H9 (cell line): ENCODE results near the gene PLEKHG3. TPM values are rescaled to one million over a fixed set of nuclear protein-coding genes. Genes with fewer than 3 reads are reported as not detected.

Experiments
- DNase-seq: peaks from one replicate; pipeline ENCODE4 v3.0.0-alpha.2; 2017
- H2AFZ ChIP-seq: one replicate; pipeline ENCODE4 v1.6.1; 2013; ENCODE audit warnings: mild to moderate bottlenecking, low read length, control low read depth, moderate library complexity
- H2AK5ac ChIP-seq: 2 replicates; pipeline ENCODE4 v1.6.1; 2013; ENCODE audit warnings: low read length, control low read depth, mixed read lengths; ENCODE audit not compliant: insufficient read length
- H2BK120ac ChIP-seq: one replicate; pipeline ENCODE4 v1.6.1; 2013; ENCODE audit warnings: low read depth, mild to moderate bottlenecking, low read length, control low read depth, inconsistent platforms; ENCODE audit not compliant: poor library complexity, severe bottlenecking
- H2BK12ac ChIP-seq: 2 replicates; pipeline ENCODE4 v1.6.1; 2013; ENCODE audit warnings: low read length, control low read depth, mixed read lengths, low read depth; ENCODE audit not compliant: insufficient read length
- H2BK15ac ChIP-seq: 2 replicates; pipeline ENCODE4 v1.6.1; 2013; ENCODE audit warnings: low read depth, low read length, control low read depth
- H2BK20ac ChIP-seq: one replicate; pipeline ENCODE4 v1.6.1; 2013; ENCODE audit warnings: low read depth, mild to moderate bottlenecking, low read length, control low read depth, inconsistent platforms; ENCODE audit not compliant: poor library complexity, severe bottlenecking
- H2BK5ac ChIP-seq: 2 replicates; pipeline ENCODE4 v1.6.1; 2013; ENCODE audit warnings: low read length, control low read depth, mixed read lengths; ENCODE audit not compliant: insufficient read length
- H3K14ac ChIP-seq: 2 replicates; pipeline ENCODE4 v1.6.1; 2013; ENCODE audit warnings: low read length, control low read depth; ENCODE audit not compliant: insufficient read depth
- H3K18ac ChIP-seq: 2 replicates; pipeline ENCODE4 v1.6.1; 2013; ENCODE audit warnings: low read depth, mild to moderate bottlenecking, mixed read lengths, low read length, control low read depth; ENCODE audit not compliant: insufficient read length
- H3K23ac ChIP-seq: 2 replicates; pipeline ENCODE4 v1.6.1; 2013; ENCODE audit warnings: low read length, control low read depth, mixed read lengths, low read depth; ENCODE audit not compliant: insufficient read length
- H3K23me2 ChIP-seq: 2 replicates; pipeline ENCODE4 v1.6.1; 2013; ENCODE audit warnings: low read depth, mild to moderate bottlenecking, mixed read lengths, low read length, control low read depth; ENCODE audit not compliant: insufficient read length, poor library complexity, severe bottlenecking
- H3K27ac ChIP-seq: 2 replicates; pipeline ENCODE4 v1.5.1; 2013; ENCODE audit warnings: low read length, control low read depth, mixed read lengths, low read depth; ENCODE audit not compliant: insufficient read length
- H3K27me3 ChIP-seq: 2 replicates; pipeline ENCODE4 v1.6.1; 2013; ENCODE audit warnings: low read length, control low read depth, inconsistent platforms; ENCODE audit not compliant: insufficient read depth
- H3K4ac ChIP-seq: 2 replicates; pipeline ENCODE4 v1.6.1; 2013; ENCODE audit warnings: low read depth, mild to moderate bottlenecking, control low read depth, inconsistent platforms, low read length, moderate library complexity
- H3K4me1 ChIP-seq: 2 replicates; pipeline ENCODE4 v1.6.1; 2013; ENCODE audit warnings: low read length, control low read depth, inconsistent platforms; ENCODE audit not compliant: insufficient read depth
- H3K4me2 ChIP-seq: 2 replicates; pipeline ENCODE4 v1.6.1; 2013; ENCODE audit warnings: low read length, control low read depth, mixed read lengths; ENCODE audit not compliant: insufficient read length, insufficient read depth
- H3K56ac ChIP-seq: 2 replicates; pipeline ENCODE4 v1.6.1; 2013; ENCODE audit warnings: low read depth, mild to moderate bottlenecking, mixed read lengths, low read length, control low read depth; ENCODE audit not compliant: insufficient read length
- H3K79me1 ChIP-seq: 2 replicates; pipeline ENCODE4 v1.6.1; 2013; ENCODE audit warnings: low read depth, mild to moderate bottlenecking, moderate library complexity, low read length, control low read depth, inconsistent platforms; ENCODE audit not compliant: insufficient read depth, poor library complexity, severe bottlenecking
- H3K79me2 ChIP-seq: 2 replicates; pipeline ENCODE4 v1.6.1; 2013; ENCODE audit warnings: low read length, control low read depth, inconsistent platforms; ENCODE audit not compliant: insufficient read depth
- H3K9ac ChIP-seq: 2 replicates; pipeline ENCODE4 v1.6.1; 2013; ENCODE audit warnings: low read length, control low read depth, mixed read lengths; ENCODE audit not compliant: insufficient read length; ENCODE audit errors: extremely low read depth
- H3K9me3 ChIP-seq: one replicate; pipeline ENCODE4 v1.6.1; 2013; ENCODE audit warnings: low read depth, low read length, inconsistent platforms; ENCODE audit not compliant: control insufficient read depth
- H3T11ph ChIP-seq: one replicate; pipeline ENCODE4 v1.6.1; 2013; ENCODE audit warnings: mild to moderate bottlenecking, low read length, control low read depth, inconsistent platforms
- H4K20me1 ChIP-seq: one replicate; pipeline ENCODE4 v1.6.1; 2013; ENCODE audit not compliant: control insufficient read depth, insufficient read length, insufficient read depth
- H4K5ac ChIP-seq: 2 replicates; pipeline ENCODE4 v1.6.1; 2013; ENCODE audit warnings: low read depth, mild to moderate bottlenecking, mixed read lengths, low read length, control low read depth; ENCODE audit not compliant: insufficient read length
- H4K8ac ChIP-seq: replicated peaks from 2 replicates; pipeline ENCODE4 v1.6.1; 2013; ENCODE audit warnings: low read length, control low read depth, mixed read lengths, low read depth; ENCODE audit not compliant: insufficient read length
- H4K91ac ChIP-seq: 2 replicates; pipeline ENCODE4 v1.6.1; 2013; ENCODE audit warnings: low read depth, mild to moderate bottlenecking, moderate library complexity, mixed read lengths, low read length, control low read depth; ENCODE audit not compliant: insufficient read length
- H3K27ac Mint-ChIP-seq, 3 experiments: 2 replicates in 2 of 3; 3 replicates in 1 of 3; pipeline ENCODE4 v1.8.0; 2020 to 2021; ENCODE audit warnings: mixed read lengths in 3 of 3, mild to moderate bottlenecking in 1 of 3, moderate library complexity in 1 of 3
- H3K27me3 Mint-ChIP-seq: 2 replicates; pipeline ENCODE4 v1.8.0; 2021; ENCODE audit warnings: low read depth, mild to moderate bottlenecking, moderate library complexity, mixed read lengths
- H3K36me3 Mint-ChIP-seq, 3 experiments: 2 replicates in 2 of 3; 3 replicates in 1 of 3; pipeline ENCODE4 v1.8.0; 2020 to 2021; ENCODE audit warnings: low read depth in 3 of 3, mixed read lengths in 3 of 3; ENCODE audit not compliant: insufficient read depth in 1 of 3
- H3K4me1 Mint-ChIP-seq, 2 experiments: 2 replicates each; pipeline ENCODE4 v1.8.0; 2020; ENCODE audit warnings: mixed read lengths in 2 of 2
- H3K4me3 Mint-ChIP-seq, 2 experiments: 2 replicates in 1 of 2; 3 replicates in 1 of 2; pipeline ENCODE4 v1.8.0; 2020 to 2021; ENCODE audit warnings: mild to moderate bottlenecking in 2 of 2, mixed read lengths in 2 of 2, moderate library complexity in 1 of 2
- H3K9me3 Mint-ChIP-seq, 2 experiments: 2 replicates in 1 of 2; 3 replicates in 1 of 2; pipeline ENCODE4 v1.8.0; 2020; ENCODE audit warnings: mild to moderate bottlenecking in 2 of 2, mixed read lengths in 2 of 2, moderate library complexity in 1 of 2
- WGBS: extraction: QIAGEN DNeasy Blood & Tissue Kit; methylation state at CpG from one replicate; pipeline ENCODE4 v1.1.7; 2013; ENCODE audit warnings: missing lambda C conversion rate, low lambda C conversion rate, mixed read lengths; ENCODE audit not compliant: insufficient read length; ENCODE audit errors: extremely low coverage; 5-methylcytosine and 5-hydroxymethylcytosine counted together
- total RNA-seq: library from RNA; stranded (reverse); gene quantifications from 2 replicates; pipeline ENCODE4 v1.2.1, GENCODE V29; 2021
- TF ChIP-seq, protein P1 (sequence below): fragments of 200-600 bp; sonication (generic); conservative IDR thresholded peaks from 3 replicates; pipeline ENCODE4 v1.8.0; 2021; ENCODE audit warnings: antibody characterized with exemption, mild to moderate bottlenecking

The PLEKHG3 gene
- total RNA-seq, 1 experiment from 2014 or later: 48.5 TPM

DNA sequence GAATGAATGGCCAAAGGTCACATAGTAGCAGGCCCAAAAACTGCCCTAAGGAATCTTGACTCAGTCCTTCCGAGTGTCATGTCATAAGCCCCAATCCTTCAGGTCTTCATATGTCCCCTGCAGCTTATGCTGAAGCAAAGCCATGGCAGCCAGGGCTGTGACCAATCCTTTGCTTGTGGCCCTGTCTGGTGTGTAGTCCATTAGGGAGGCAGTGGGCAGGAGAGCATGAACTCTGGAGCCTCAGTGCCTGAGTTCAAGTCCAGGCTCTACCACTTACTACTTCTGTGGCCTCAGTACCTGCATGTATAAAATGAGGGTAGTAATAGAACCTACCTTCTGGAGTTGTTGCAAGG is 20.3 kb downstream of the PLEKHG3 start:
- Histone ChIP-seq H3K4me2 (no peak overlapping the region), H4K20me1 (peaks cover 2% of the 10 kb centered on the region), H4K5ac (no peak overlapping the region), H2AK5ac (no peak overlapping the region), H3K4me1 (peaks cover 21% of the 10 kb centered on the region), H2BK20ac (no peak overlapping the region), H3K4ac (no peak overlapping the region), H3K18ac (no peak overlapping the region), H4K8ac (no peak overlapping the region), H3K79me1 (peaks cover 6% of the 10 kb centered on the region), H3K9ac (peak overlapping the region; percentile 3), H3K14ac (no peak overlapping the region), H4K91ac (no peak overlapping the region), H2AFZ (no peak overlapping the region), H2BK12ac (no peak overlapping the region), H3K23me2 (no peaks in the 10 kb centered on the region), H3K27me3 (no peaks in the 10 kb centered on the region), H2BK120ac (no peak overlapping the region), H3K27ac (no peak overlapping the region), H3K23ac (no peak overlapping the region), H3K9me3 (no peaks in the 10 kb centered on the region), H2BK15ac (no peak overlapping the region), H3T11ph (no peak overlapping the region), H3K79me2 (peaks cover 25% of the 10 kb centered on the region; the same call in 1 of the 2 replicates), H3K56ac (no peak overlapping the region), H2BK5ac (no peak overlapping the region)
- H3K4me1 Mint-ChIP-seq: peaks cover 69 to 70% of the 10 kb centered on the region in 2 experiments
- H3K27me3 Mint-ChIP-seq: no peaks in the 10 kb centered on the region; the same call in 1 of the 2 replicates
- no peaks in the 10 kb centered on the region for H3K9me3 Mint-ChIP-seq
- peak overlapping the region in 2 of 3 experiments; percentile 12 to 48; a peak in 1 of 7 replicates for H3K27ac Mint-ChIP-seq
- TF ChIP-seq, protein P1, sequence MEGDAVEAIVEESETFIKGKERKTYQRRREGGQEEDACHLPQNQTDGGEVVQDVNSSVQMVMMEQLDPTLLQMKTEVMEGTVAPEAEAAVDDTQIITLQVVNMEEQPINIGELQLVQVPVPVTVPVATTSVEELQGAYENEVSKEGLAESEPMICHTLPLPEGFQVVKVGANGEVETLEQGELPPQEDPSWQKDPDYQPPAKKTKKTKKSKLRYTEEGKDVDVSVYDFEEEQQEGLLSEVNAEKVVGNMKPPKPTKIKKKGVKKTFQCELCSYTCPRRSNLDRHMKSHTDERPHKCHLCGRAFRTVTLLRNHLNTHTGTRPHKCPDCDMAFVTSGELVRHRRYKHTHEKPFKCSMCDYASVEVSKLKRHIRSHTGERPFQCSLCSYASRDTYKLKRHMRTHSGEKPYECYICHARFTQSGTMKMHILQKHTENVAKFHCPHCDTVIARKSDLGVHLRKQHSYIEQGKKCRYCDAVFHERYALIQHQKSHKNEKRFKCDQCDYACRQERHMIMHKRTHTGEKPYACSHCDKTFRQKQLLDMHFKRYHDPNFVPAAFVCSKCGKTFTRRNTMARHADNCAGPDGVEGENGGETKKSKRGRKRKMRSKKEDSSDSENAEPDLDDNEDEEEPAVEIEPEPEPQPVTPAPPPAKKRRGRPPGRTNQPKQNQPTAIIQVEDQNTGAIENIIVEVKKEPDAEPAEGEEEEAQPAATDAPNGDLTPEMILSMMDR: no peak
- WGBS: no CpG with 5 or more reads among the region's 1 CpG
- peaks cover 18 to 36% (median 30%) of the 10 kb centered on the region in 3 experiments; a peak in 6 of 7 replicates for H3K36me3 Mint-ChIP-seq
- H3K4me3 Mint-ChIP-seq: no peak overlapping the region
- DNase-seq: no peak
